ENCODE measurements around the gene LYRM2.

DNA sequence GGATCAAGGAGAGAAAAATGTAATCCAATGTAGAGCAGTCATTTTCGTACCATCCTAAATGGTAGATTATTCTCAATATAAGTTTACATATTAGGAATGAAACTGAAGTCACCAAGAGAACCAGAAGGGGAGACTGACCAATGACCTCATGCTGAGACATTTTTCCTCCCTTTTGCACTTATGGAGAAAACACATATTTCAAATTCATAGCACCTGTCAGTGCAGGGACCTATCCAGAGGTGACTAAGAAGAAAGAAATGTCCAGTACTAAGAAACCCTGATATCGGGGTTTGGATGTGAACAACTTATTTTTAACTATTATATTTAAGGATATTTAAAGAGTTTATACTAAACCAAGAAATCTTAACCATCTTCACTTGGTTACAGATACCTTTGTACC, 16.6 kb upstream of the LYRM2 start:
- TF ChIP-seq, protein P1, sequence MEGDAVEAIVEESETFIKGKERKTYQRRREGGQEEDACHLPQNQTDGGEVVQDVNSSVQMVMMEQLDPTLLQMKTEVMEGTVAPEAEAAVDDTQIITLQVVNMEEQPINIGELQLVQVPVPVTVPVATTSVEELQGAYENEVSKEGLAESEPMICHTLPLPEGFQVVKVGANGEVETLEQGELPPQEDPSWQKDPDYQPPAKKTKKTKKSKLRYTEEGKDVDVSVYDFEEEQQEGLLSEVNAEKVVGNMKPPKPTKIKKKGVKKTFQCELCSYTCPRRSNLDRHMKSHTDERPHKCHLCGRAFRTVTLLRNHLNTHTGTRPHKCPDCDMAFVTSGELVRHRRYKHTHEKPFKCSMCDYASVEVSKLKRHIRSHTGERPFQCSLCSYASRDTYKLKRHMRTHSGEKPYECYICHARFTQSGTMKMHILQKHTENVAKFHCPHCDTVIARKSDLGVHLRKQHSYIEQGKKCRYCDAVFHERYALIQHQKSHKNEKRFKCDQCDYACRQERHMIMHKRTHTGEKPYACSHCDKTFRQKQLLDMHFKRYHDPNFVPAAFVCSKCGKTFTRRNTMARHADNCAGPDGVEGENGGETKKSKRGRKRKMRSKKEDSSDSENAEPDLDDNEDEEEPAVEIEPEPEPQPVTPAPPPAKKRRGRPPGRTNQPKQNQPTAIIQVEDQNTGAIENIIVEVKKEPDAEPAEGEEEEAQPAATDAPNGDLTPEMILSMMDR (IDR thresholded peaks at IDR 0.05; ENCODE audit: insufficient read depth, low read length, poor library complexity, severe bottlenecking), result no peak
- no peak for TF ChIP-seq EZH2phosphoT487 (conservative IDR thresholded peaks at IDR 0.05; ENCODE audit: low read length)

Data from SU-DHL-6 (cell line).